NCI-H187 treated with DMSO at 0.1 percent for 48 hours (cell line): ENCODE data around the gene TAGLN.

Experiments
- DNase-seq: peaks from one replicate; lab custom pipeline; 2025; lab: John Stamatoyannopoulos, UW

Gene TAGLN

GRCh38 chr11:117199053-117199915 lies at the start of gene TAGLN:
Gene TAGLN (plus strand): TSS chr11:117199370. CDS start chr11:117203014, 3,644 bp downstream.
- no peak for DNase-seq

GRCh38 chr11:117152066-117152465 lies 47.1 kb upstream of the TAGLN start:
- no peak for DNase-seq

- DNase-seq, result no peak
These were observed 44.7 kb upstream of the TAGLN start for GRCh38 chr11:117154468-117154867.

- DNase-seq, result no peak
These were observed 41.7 kb upstream of the TAGLN start for GRCh38 chr11:117157507-117157906.

- DNase-seq, result no peak
These were observed 39.3 kb upstream of the TAGLN start for GRCh38 chr11:117159892-117160291.

GRCh38 chr11:117160826-117161225 lies 38.3 kb upstream of the TAGLN start:
- no peak for DNase-seq

GRCh38 chr11:117166491-117166890 lies 32.7 kb upstream of the TAGLN start:
- DNase-seq, result no peak

GRCh38 chr11:117169736-117170135 lies 29.4 kb upstream of the TAGLN start:
- no peak for DNase-seq

- DNase-seq, result no peak
These were observed 29.0 kb upstream of the TAGLN start for GRCh38 chr11:117170210-117170609.

- no peak for DNase-seq
These were observed 28.2 kb upstream of the TAGLN start for GRCh38 chr11:117171007-117171403.

- DNase-seq, result no peak
These were observed 27.6 kb upstream of the TAGLN start for GRCh38 chr11:117171404-117172061.

GRCh38 chr11:117172724-117173421 lies 26.3 kb upstream of the TAGLN start:
- no peak for DNase-seq

GRCh38 chr11:117175104-117175503 lies 24.1 kb upstream of the TAGLN start:
- no peak for DNase-seq

- DNase-seq, result no peak
These were observed 23.4 kb upstream of the TAGLN start for GRCh38 chr11:117175781-117176180.

- DNase-seq, result no peak
These were observed 23.0 kb upstream of the TAGLN start for GRCh38 chr11:117176186-117176585.

- DNase-seq, result no peak
These were observed 21.5 kb upstream of the TAGLN start for GRCh38 chr11:117177534-117178209.

GRCh38 chr11:117178210-117179034 lies 20.7 kb upstream of the TAGLN start, which contains the start of gene SIDT2:
Gene SIDT2 (plus strand): TSS chr11:117178743. CDS start chr11:117179264, 521 bp downstream.
- peak; percentile 47 for DNase-seq

- no peak for DNase-seq
These were observed 19.8 kb upstream of the TAGLN start for GRCh38 chr11:117179048-117179999.

- DNase-seq, result no peak
These were observed 19.1 kb upstream of the TAGLN start for GRCh38 chr11:117180020-117180419.
